ENCODE data around the gene YAE1.
"Not testable (repeated sequence)": the region's sequence is repeated elsewhere in the genome, so short reads cannot be mapped to it uniquely, and the experiment has no call there.

The YAE1 gene, protein sequence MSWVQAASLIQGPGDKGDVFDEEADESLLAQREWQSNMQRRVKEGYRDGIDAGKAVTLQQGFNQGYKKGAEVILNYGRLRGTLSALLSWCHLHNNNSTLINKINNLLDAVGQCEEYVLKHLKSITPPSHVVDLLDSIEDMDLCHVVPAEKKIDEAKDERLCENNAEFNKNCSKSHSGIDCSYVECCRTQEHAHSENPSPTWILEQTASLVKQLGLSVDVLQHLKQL

DNA sequence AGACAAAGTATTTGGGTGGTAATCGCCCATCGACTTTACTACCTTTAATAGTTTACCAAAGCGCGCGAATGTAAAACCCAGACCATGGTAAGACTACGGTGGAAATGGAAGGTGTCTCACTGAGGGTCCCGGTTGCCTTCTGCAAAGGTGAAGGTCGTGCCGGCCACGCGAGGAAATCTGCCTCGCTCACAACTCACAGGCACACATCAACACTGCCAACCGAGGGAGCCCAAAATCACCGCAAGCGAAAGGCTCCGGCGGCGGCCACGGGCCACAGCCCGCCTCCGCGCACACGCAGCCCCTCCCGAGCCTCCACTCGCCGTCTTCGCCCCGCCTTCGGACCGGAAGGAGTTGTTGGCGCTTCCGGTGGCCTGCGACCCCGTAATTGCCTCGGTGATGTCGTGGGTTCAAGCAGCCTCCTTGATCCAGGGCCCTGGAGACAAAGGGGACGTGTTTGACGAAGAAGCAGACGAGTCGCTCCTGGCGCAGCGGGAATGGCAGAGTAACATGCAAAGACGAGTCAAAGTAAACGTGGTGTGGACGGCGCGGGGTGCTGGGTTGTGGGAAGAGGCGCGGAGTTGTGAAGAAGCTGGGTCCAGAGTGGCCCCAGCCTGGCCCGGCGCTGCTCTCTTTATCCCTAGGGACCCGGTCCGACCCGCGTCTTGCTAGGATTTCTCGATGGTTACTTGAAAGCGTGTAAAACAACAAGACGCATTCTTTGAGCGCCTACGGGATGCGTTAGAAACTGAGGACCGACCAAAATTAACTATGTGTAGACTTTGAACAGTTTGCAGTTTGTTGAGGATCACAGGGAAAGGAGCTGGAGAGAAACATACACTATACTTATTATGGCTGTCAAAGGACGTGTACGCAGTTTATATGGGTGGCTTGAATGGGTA, at the start of gene YAE1:
Gene YAE1 (plus strand): TSS at position 382 of the 899 bp plus-strand sequence. CDS start 15 bp downstream, at position 397.
- DNase-seq, result peak; percentile 66

DNA sequence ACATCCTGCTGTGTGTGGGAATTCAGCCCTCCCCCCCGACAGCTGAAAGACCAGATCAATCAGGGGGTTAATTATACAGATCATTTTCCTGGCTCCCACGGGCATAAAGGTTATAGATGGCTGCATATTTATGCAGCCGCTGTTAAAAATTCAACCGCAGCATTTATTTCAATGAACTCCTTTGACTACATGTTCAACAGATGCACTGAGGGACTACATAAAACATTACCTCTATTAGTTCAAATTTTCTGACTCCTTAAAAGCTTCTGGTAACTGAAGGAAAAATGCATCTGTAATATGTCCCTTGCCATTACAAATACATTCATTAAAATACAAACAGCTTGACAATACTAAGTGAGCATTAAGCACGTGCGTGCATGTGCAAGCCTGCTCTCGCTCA, 49.7 kb upstream of the YAE1 start:
- no peak for DNase-seq

DNA sequence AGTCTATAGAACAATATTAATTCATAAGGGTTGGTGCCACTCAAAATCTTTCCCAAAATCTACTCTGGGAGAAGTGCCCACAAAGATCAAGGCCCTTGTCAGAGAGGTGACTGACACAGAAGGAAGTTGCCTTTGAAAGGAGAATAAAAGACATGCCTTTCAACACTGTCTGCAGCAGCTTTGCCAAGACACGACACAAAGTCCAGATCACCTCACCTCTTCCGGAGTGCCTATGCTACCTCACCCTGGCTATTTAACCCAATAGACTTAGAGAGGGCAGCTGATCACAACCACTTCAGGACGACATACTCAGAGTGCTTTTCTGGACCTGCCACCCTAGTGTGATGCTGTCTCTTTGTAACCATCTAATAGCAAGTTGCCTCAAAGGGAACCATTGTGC, 49.0 kb upstream of the YAE1 start:
- DNase-seq, result no peak

DNA sequence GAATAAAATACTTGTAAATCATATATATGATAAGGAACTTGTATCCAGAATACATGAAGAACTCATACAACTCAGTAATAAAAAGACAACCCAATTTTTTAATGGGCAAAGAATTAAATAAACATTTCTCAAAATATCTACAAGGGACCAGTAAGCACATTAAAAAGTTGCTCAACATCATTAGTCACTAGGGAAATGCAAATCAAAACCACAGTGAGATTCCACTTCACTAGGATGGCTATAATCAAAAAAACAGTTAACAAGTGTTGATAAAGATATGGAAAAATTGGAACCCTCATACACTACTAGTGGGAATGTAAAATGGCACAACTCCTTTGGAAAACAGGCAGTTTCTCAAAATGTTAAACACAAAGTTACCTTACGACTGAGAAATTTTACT, 40.3 kb upstream of the YAE1 start:
- no peak for DNase-seq

DNA sequence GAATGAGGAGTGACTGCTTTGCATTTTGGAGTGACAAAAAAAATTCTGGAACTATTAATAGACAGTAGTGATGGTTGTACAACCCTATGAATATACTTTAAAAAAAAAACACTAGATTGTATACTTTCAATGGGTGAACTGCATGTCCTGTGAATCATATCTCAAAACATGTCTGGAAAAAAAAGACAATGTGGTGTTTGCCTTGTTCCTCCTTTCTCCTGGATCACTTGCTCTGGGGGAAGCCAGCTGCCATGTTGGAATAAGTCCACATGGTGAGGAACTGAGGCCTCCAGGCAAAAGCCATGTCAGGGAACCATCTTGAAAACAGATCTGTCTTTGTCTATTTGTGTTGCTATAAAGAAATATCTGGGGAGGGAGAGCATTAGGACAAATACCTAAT, 39.5 kb upstream of the YAE1 start:
- DNase-seq, result no peak

DNA sequence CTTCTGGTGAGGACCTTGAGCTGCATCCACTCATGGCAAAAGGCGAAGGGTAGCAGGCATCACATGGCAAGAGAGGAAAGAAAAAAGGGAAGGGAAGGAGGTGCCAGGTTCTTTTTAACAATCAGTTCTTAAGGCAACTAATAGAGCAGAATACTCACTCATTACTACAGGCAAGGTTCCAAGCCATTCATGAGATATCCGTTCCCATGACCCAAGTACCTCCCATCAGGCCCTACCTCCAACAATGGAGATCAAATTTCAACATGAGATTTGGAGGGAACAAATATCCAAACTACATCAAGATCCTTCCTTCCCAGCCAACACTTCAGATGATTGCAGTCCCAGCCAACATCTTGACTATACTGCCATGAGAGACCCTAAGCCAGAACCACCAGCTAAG, 38.9 kb upstream of the YAE1 start:
- peak; percentile 29 for DNase-seq

DNA sequence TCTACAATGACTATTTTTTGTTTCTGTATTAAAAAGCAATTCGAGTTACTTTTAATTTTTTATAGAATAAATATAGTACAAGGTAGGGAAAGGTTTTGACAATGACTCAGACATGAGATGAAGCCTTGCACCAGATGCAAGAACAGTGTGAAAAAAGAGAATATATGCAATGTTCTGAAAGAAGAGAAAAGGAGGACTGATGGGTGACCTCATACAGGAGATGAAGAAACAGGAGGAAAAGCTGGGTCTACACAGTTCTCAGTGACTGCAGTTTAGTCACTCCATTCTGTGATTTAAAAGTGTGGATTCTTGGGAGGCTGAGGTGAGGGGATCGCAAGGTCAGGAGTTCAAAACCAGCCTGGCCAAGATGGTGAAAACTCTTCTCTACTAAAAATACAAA, 38.3 kb upstream of the YAE1 start:
- no peak for DNase-seq

DNA sequence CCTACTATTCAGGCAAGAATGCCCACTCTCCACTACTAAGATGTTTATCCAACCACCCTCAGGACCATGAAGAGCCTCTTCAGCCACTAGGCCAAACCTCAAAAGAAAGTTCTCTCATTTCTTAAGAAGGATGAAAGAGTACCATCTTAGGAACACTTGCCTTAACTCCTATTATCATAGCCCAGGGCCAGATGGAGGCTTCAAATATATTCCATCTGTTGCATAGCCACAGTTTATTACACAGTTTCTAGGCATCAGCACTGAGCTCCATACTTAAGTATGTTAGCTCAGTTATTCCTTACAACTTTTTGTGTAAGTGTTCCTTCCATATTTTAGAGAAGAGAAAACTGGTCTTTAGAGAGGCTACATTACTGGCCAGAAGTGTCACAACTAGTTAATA, 37.4 kb upstream of the YAE1 start:
- no peak for DNase-seq

DNA sequence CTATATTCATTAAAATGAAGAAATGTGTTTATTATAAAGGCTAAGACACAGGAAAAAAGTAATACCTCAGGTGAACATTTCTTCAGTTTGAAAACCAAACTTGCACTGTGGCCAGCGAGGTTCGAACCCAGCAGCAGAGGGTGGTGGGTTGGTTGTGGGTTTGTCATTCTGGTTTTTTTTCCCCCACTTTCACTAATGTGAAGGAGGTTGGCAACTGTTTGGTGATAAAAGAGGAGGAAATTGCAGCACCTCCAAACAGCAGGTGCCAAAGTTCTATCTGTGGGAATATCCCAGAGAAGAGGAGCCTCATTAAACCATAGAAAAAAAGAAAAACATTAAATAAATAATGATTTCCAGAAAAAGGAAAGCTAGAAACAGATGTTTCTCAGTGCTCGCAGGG, 36.6 kb upstream of the YAE1 start:
- DNase-seq, result no peak

DNA sequence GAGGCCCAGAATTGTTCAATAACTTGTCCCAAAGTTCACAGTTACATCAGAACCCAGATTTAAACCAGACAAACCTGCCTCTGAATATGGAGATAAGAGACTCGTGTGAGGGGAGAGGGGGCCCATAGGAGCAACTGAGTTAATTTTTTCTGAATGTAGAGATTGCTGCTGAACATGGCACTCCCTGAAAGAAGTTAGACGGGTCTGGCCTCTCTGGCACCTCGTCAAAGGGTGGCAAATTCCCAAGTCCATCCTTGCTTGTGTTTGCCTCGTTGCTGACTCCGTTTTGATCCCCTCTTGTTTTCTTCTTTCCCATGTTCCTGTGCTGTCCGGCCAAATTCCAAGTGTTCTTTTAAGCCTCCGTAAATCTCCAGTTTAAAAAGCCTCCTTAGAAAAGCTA, 35.2 kb upstream of the YAE1 start:
- DNase-seq, result no peak

DNA sequence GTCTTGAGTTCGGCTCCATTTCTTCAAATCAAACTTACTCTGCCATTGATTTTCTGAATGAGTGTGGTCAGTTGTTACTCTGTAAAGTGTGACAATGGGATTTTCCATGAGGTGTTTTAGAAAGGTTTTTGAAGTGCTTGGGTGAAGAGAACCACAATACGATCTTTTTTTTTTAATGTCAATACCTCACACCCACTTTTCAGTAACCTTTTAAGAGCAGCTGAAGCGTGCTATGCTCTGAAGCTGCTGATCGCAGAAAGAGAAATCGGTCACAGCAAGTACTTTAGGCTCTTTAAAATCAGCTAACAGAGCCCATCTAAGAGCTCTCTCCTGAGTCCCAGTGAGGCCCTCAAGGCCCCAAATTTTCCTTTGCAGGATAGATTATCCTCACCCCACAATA, 34.4 kb upstream of the YAE1 start:
- no peak for DNase-seq

DNA sequence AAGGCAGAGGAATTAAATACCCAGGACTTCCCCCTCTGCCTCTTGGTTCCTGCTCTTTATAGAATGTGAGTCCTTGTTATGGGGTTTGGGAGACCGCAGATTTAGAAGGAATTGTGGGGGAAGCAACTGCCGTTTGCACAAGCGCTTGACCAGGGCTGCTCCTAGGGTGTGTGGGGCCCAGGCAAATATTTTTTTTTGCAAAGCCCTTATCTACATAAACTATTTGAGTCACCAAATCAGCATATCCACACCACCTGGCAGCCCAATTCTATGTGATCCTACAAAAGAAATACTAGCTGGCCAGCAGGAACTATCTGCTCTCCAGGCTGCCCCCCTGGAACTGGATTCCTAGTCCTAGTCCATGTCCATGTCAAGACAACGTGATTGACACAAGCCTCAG, 33.4 kb upstream of the YAE1 start:
- no peak for DNase-seq

DNA sequence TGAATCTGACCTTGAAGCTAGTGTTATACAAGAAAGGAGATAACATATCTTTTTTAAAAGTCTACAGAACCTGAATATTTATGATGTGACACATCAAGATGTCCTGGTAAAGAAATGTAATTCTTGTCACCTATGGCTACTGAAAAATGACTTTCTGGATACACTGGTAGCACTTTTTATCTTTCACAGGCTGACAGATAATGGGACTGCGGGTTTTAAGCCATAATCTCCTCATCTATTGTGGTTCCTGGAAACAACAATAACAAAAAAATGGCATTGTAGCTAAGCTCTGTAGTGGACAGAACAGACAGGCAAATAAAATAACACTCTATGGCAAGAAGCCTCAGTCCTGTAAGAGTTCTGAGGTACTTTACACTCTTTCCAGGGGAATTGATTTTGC, 31.6 kb upstream of the YAE1 start:
- no peak for DNase-seq

DNA sequence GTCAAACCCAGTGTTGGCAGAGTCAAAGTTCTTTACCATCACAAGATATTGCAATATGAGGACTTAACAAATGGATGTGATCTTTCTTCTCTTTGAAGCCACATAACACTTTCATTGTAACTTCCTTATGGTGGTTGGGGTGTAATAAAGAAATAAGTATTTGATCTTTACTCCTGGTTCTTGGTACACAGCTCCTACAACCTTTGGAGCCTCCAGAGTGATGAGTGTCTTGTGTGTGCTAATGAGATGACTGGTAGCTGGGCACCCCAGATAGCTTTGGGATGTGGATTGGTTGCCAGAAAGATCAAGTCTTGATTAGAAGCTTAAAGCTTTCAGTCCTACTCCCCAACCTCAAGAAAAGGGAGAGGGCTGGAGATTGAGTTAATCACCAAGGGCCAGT, 31.1 kb upstream of the YAE1 start:
- DNase-seq, result no peak

DNA sequence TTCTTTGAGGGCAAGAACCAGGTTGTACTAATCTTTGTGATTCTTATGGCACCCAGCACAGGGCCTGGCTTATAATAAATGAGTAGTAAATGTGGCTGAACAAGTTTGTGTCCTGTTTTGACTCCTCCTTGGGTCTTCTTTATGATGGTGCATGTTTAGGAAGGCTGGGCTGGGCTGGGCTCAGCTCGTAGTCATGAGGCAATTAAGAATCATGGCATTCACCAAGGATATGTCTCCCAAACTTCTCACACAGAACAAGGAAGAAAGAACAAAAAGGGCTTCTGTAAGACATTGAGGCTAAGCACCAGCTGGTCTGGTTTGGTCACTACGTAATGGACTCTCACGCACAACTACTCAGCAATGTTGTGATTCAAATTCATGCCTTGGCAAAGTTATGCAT, 30.5 kb upstream of the YAE1 start:
- DNase-seq, result no peak

DNA sequence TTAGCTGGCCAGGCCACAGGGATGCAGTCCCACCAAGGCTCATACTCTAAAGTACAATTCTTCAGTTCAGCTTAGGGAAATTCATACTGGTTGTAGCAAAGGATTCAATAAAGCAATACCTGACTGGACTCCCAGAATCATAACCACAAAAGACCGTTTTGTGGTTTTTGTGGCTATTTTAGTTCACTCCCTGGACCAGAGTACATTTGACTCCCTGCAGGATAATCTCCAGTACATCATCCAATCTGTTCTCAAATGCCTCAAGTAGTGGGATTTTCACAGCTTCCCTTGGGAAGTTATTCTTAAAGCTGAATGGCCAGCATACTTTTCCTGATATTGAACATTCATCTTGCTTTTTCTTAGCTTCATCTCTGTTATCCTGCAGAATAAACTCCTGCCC, 29.3 kb upstream of the YAE1 start:
- no peak for DNase-seq

DNA sequence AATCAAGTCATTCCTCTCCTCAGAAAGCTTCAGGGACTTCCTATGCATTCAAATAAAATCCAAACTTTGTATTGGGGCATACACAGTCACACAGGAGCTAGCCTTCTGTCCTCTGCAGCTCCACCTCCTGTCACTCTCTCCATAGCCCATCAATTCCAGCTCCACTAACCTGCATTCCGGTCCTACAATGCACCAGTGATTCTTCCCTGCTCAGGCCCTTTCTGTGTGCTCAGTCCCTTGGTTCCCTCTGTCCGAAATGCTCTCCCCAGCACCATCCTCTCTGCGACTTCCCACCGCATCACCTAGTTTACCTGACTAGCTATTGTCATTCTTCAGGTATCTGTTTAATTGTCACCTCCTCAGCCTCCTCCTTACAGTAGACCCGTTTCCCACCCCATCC, 26.4 kb upstream of the YAE1 start:
- no peak for DNase-seq

DNA sequence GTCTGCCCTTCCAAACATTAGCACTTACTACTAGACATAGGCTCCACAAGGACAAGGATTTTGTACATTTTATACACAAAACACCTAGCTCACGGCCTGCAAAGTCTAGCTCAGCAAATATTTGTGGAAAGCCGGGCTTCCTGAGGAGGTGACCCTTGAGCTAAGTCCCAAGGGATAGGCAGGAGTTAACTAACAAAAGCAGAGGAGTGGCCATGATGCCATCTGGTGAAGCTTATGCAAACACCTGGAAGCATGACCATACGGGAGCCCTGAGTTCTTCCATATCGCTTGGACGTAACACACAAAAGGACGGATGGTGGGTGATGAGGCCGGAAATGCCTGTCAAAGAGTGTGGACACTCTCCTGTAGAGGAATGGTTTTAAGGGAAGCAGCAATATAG, 25.9 kb upstream of the YAE1 start:
- peak; percentile 48 for DNase-seq

DNA sequence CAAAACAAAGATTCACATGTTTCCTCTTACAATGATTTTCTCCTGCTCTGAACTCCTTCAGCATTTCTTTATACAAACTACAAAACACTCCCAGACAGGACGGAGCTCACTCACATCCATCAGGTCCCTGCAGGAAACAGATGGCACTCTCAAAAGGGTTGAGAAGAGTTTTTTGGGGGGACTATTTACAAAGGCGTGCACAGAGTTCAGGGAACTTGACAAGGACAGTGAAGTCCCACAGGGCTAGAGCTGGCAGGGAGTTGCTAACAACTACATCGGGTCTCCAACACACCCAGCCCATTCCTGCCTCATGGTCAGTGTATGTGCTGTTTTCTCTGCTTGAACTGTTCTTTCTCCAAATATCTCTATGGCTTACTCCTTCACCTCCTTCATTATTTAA, 24.7 kb upstream of the YAE1 start:
- no peak for DNase-seq

DNA sequence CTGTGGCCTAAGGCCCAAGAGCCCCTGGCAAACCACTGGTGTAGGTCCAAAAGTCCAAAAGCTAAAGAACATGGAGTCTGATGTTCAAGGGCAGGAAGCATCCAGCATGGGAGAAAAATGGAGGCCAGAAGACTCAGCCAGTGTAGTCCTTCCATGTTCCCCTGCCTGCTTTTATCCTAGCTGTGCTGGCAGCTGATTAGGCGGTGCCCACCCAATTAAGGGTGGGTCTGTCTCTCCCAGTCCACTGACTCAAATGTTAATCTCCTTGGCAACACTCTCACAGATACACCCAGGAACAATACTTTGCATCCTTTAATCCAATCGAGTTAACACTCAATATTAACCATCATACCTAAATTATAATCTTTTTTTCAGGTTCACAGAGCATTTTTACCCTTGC, 21.4 kb upstream of the YAE1 start:
- not testable (repeated sequence) for DNase-seq

DNA sequence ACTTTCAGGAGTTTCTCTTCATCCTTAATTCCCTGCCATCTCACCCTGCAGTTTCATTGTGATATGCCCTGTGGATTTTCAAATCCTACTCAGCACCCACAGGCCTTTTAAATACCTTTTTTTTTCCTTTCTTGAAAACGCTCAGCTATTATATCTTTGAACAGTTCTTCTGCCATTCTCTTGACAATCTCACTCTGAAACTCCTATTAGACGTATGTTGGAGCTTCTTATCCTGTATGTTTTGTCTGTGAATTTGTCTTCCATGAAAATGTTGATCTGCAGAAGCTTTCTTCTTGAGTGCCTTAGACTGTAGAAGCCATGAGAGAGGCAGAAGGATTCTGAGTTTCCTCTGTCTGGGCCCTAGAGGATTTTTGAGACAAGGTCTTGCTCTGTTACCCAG, 18.9 kb upstream of the YAE1 start:
- no peak for DNase-seq

DNA sequence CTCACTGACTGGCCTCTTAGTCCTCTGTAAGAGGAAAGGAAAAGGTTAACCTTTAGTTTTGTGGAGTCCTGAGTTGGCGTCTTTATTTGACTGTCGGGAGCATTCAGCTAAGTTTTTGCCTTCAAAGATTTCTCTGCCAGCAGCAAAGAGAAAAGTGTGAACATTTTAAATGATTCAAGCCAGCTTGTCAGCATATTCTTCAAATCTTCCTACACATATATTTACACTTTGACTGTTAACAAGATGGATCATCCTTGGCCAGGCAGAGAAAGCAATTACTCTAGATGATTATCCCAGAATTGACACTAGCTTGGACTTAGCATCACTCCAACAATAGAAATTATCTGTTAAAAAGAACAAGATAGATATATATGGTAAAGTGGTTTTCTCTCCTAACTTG, 15.8 kb upstream of the YAE1 start:
- DNase-seq, result no peak

DNA sequence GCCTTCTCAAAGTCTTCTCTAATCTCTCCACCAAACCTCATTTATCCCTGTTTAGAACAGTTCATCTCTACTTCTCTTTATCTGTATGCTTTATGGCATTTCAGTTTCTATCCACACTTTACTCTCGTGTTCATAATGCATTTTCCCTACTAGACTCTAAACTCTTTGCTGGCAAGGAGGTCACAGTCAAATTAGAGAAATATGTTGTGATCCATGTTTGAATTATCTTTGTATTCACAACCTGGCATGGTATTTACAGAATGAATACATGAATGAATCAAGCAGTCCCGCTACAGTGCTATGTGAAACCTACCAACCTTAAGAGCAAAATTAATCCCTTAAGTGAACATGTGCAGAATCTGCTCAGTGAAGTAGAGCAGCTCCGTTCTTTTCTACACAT, 12.8 kb upstream of the YAE1 start:
- DNase-seq, result no peak

DNA sequence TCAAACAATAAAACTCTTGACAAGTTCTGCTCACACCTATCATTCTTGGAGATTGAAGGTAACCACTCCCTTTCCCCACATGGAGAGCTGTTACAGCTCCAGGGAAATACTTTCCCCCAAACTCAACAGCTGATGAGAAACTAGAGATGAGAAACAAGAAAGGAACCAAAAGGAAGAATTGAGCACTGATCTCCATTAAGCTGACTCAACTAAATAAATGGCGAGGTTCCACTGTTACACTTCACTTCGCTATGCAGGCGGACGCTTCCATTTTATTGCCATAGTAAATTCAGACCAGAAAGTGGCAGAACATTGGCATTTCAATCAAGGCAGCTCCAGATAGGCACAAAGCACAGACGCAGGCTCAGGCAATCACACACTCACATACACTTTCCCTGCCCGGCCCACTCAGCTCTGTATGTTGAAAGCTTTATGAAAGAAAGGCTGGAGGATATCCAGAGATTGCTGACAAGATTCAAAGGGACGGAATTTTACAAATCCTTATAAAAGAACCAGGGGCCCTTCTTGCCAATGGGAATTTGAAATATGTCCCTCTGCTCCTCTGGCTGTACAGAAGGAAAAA, 11.5 kb upstream of the YAE1 start:
- no peak for DNase-seq

All from NCI-H2029 (cell line).